Myocyte (in vitro differentiated cells): ENCODE measurements around the gene POMP. TPM values are rescaled to one million over a fixed set of nuclear protein-coding genes. Genes with fewer than 3 reads are reported as not detected.

Source experiments
- DNase-seq: peaks from one replicate; pipeline ENCODE4 v3.0.0-alpha.2; 2012; ENCODE audit warnings: low read depth
- polyA plus RNA-seq: library from polyadenylated mRNA; unstranded; fragments of >200 nt; gene quantifications from one replicate; pipeline ENCODE4 v1.2.1, GENCODE V29; 2012; ENCODE audit warnings: missing spikeins
- total RNA-seq: library from RNA; depleted of rRNA; stranded (reverse); fragments of >200 nt; gene quantifications from 2 replicates; pipeline ENCODE4 v1.2.3, GENCODE V29; 2014

The POMP gene
- 90.0 and 152 TPM in 2 replicates for total RNA-seq
- polyA plus RNA-seq = 124 TPM

GRCh38 chr13:28658796-28659620 is at the start of gene POMP:
POMP (plus strand) TSS chr13:28659130; CDS start chr13:28659185, 55 bp downstream.
- peak; percentile 94 for DNase-seq

- DNase-seq = no peak
Measured at GRCh38 chr13:28609381-28609780, 49.5 kb upstream of the POMP start.

- DNase-seq = peak; percentile 15
Measured at GRCh38 chr13:28609926-28610325, 49.0 kb upstream of the POMP start.

- no peak for DNase-seq
Measured at GRCh38 chr13:28610996-28611395, 47.9 kb upstream of the POMP start.

- DNase-seq = no peak
Measured at GRCh38 chr13:28611654-28612131, 47.2 kb upstream of the POMP start.

GRCh38 chr13:28613562-28613961 is 45.4 kb upstream of the POMP start:
- no peak for DNase-seq

GRCh38 chr13:28615916-28616446 is 42.9 kb upstream of the POMP start:
- DNase-seq = no peak

GRCh38 chr13:28618230-28618994 is 40.5 kb upstream of the POMP start:
- DNase-seq = no peak

GRCh38 chr13:28620011-28620830 is 38.7 kb upstream of the POMP start:
- DNase-seq = no peak

- no peak for DNase-seq
Measured at GRCh38 chr13:28621449-28621848, 37.5 kb upstream of the POMP start.

GRCh38 chr13:28622286-28622685 is 36.6 kb upstream of the POMP start:
- DNase-seq = no peak

- DNase-seq = no peak
Measured at GRCh38 chr13:28623782-28624706, 34.9 kb upstream of the POMP start.

- DNase-seq = no peak
Measured at GRCh38 chr13:28624707-28625432, 34.1 kb upstream of the POMP start.

GRCh38 chr13:28626266-28626665 is 32.7 kb upstream of the POMP start:
- no peak for DNase-seq

GRCh38 chr13:28628241-28628640 is 30.7 kb upstream of the POMP start:
- no peak for DNase-seq

- DNase-seq = no peak
Measured at GRCh38 chr13:28630869-28631268, 28.1 kb upstream of the POMP start.

GRCh38 chr13:28631801-28632200 is 27.1 kb upstream of the POMP start:
- DNase-seq = no peak

- DNase-seq = peak; percentile 18
Measured at GRCh38 chr13:28636069-28636468, 22.9 kb upstream of the POMP start.

GRCh38 chr13:28636677-28637317 is 22.1 kb upstream of the POMP start:
- peak; percentile 70 for DNase-seq
